Measurements from ENCODE around the gene ICE1.

Gene ICE1

DNA sequence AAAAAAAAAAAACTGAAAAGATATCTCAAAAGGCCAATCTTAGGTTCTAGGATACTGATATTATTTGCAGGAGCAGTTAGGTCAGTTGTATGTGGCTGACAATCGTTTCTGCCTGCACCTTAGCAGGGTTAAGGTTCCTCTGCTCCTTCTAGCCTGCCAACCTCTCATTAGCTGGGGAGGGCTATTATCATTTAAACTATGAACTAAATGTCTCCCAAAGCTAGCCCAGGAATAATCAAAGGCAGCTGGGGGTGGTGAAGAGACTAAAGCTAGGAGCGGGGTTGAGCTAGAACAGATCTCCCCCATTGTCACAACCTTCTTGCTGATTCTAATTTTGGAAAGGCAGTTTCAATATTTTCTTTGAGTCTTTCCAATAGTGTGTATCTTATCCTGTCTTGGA is 99.9 kb downstream of the ICE1 start:
- H4K8ac ChIP-seq (ENCODE audit: low read length): no peak overlapping the region
- no peaks in the 10 kb centered on the region for H3K4me1 ChIP-seq (ENCODE audit: control insufficient read depth, insufficient read depth, low read depth, low read length)
- no peak overlapping the region for H2AK5ac ChIP-seq (ENCODE audit: low read length, severe bottlenecking)
- no peak overlapping the region for H3K18ac ChIP-seq (ENCODE audit: low read depth in 1 of 2, low read length in 2 of 2)
- H3K79me1 ChIP-seq (replicated peaks; ENCODE audit: low read length, poor library complexity, severe bottlenecking): no peaks in the 10 kb centered on the region
- H3K23ac ChIP-seq (ENCODE audit: low read length in 2 of 2): no peak overlapping the region
- no peak for DNase-seq
- no peak overlapping the region for H2AFZ ChIP-seq (ENCODE audit: low read depth, low read length)
- no peaks in the 10 kb centered on the region for H3K9me3 ChIP-seq (ENCODE audit: control insufficient read depth, low read length)
- H4K91ac ChIP-seq (ENCODE audit: low read length): no peak overlapping the region
- no peak overlapping the region for H2BK12ac ChIP-seq (ENCODE audit: low read length in 2 of 2)
- H2BK5ac ChIP-seq (ENCODE audit: low read depth, low read length, poor library complexity, severe bottlenecking): no peak overlapping the region
- no peaks in the 10 kb centered on the region for H3K36me3 ChIP-seq (ENCODE audit: control insufficient read depth in 1 of 2, insufficient read depth in 2 of 2, low read depth in 1 of 2, low read length in 2 of 2)
- no peak overlapping the region for H3K4me3 ChIP-seq (ENCODE audit: insufficient read depth in 1 of 2, low read depth in 1 of 2, low read length in 2 of 2)
- H3K14ac ChIP-seq (ENCODE audit: low read length in 2 of 2): no peak overlapping the region
- no peak overlapping the region for H3K4me2 ChIP-seq (ENCODE audit: low read length, poor library complexity, severe bottlenecking)
- no peak overlapping the region for H3K4ac ChIP-seq (ENCODE audit: low read depth in 1 of 2, low read length in 2 of 2)
- H2BK15ac ChIP-seq (ENCODE audit: low read depth, poor library complexity, severe bottlenecking): no peak overlapping the region
- no peak overlapping the region for H2BK120ac ChIP-seq (ENCODE audit: low read depth, low read length)
- H3K27me3 ChIP-seq (ENCODE audit: control insufficient read depth in 1 of 2, insufficient read depth in 1 of 2, low read length in 2 of 2): no peaks in the 10 kb centered on the region
- H3K9ac ChIP-seq (ENCODE audit: low read length): no peak overlapping the region
- no peak overlapping the region for H3K27ac ChIP-seq (ENCODE audit: low read length, poor library complexity, severe bottlenecking)
- WGBS: 67% methylated on average over 2 of the region's 2 CpGs

- WGBS: 75% methylated on average over 6 of the region's 6 CpGs
- no peaks in the 10 kb centered on the region for H3K9me3 ChIP-seq (ENCODE audit: control insufficient read depth, low read length)
- H3K27me3 ChIP-seq (ENCODE audit: control insufficient read depth in 1 of 2, insufficient read depth in 1 of 2, low read length in 2 of 2): no peaks in the 10 kb centered on the region
- no peak overlapping the region for H3K27ac ChIP-seq (ENCODE audit: low read length, poor library complexity, severe bottlenecking)
- H3K4me3 ChIP-seq (ENCODE audit: insufficient read depth in 1 of 2, low read depth in 1 of 2, low read length in 2 of 2): no peak overlapping the region
- H3K18ac ChIP-seq (ENCODE audit: low read depth in 1 of 2, low read length in 2 of 2): no peak overlapping the region
- no peak overlapping the region for H4K8ac ChIP-seq (ENCODE audit: low read length)
- no peak overlapping the region for H3K4me2 ChIP-seq (ENCODE audit: low read length, poor library complexity, severe bottlenecking)
- no peaks in the 10 kb centered on the region for H3K4me1 ChIP-seq (ENCODE audit: control insufficient read depth, insufficient read depth, low read depth, low read length)
- no peak overlapping the region for H2BK12ac ChIP-seq (ENCODE audit: low read length in 2 of 2)
- H3K9ac ChIP-seq (ENCODE audit: low read length): no peak overlapping the region
- no peak overlapping the region for H3K4ac ChIP-seq (ENCODE audit: low read depth in 1 of 2, low read length in 2 of 2)
- H2AFZ ChIP-seq (ENCODE audit: low read depth, low read length): no peak overlapping the region
- H2AK5ac ChIP-seq (ENCODE audit: low read length, severe bottlenecking): no peak overlapping the region
- peak; percentile 12 for DNase-seq
- no peak overlapping the region for H2BK120ac ChIP-seq (ENCODE audit: low read depth, low read length)
- H3K23ac ChIP-seq (ENCODE audit: low read length in 2 of 2): no peak overlapping the region
- H3K14ac ChIP-seq (ENCODE audit: low read length in 2 of 2): no peak overlapping the region
- H2BK15ac ChIP-seq (ENCODE audit: low read depth, poor library complexity, severe bottlenecking): no peak overlapping the region
- no peaks in the 10 kb centered on the region for H3K36me3 ChIP-seq (ENCODE audit: control insufficient read depth in 1 of 2, insufficient read depth in 2 of 2, low read depth in 1 of 2, low read length in 2 of 2)
- H4K91ac ChIP-seq (ENCODE audit: low read length): no peak overlapping the region
- no peaks in the 10 kb centered on the region for H3K79me1 ChIP-seq (replicated peaks; ENCODE audit: low read length, poor library complexity, severe bottlenecking)
- H2BK5ac ChIP-seq (ENCODE audit: low read depth, low read length, poor library complexity, severe bottlenecking): no peak overlapping the region
Measured at GRCh38 chr5:5523066-5523505, 100.6 kb downstream of the ICE1 start.

- Histone ChIP-seq H2AK5ac (ENCODE audit: low read length, severe bottlenecking) (no peak overlapping the region), H4K8ac (ENCODE audit: low read length) (no peak overlapping the region), H3K14ac (ENCODE audit: low read length in 2 of 2) (no peak overlapping the region), H3K4me3 (ENCODE audit: insufficient read depth in 1 of 2, low read depth in 1 of 2, low read length in 2 of 2) (no peak overlapping the region), H3K9me3 (ENCODE audit: control insufficient read depth, low read length) (no peaks in the 10 kb centered on the region), H3K9ac (ENCODE audit: low read length) (no peak overlapping the region), H3K4me1 (ENCODE audit: control insufficient read depth, insufficient read depth, low read depth, low read length) (no peaks in the 10 kb centered on the region), H3K4ac (ENCODE audit: low read depth in 1 of 2, low read length in 2 of 2) (no peak overlapping the region), H2AFZ (ENCODE audit: low read depth, low read length) (no peak overlapping the region), H3K4me2 (ENCODE audit: low read length, poor library complexity, severe bottlenecking) (no peak overlapping the region), H3K23ac (ENCODE audit: low read length in 2 of 2) (no peak overlapping the region), H3K27ac (ENCODE audit: low read length, poor library complexity, severe bottlenecking) (no peak overlapping the region), H2BK15ac (ENCODE audit: low read depth, poor library complexity, severe bottlenecking) (no peak overlapping the region), H3K79me1 (replicated peaks; ENCODE audit: low read length, poor library complexity, severe bottlenecking) (no peaks in the 10 kb centered on the region), H3K36me3 (ENCODE audit: control insufficient read depth in 1 of 2, insufficient read depth in 2 of 2, low read depth in 1 of 2, low read length in 2 of 2) (no peaks in the 10 kb centered on the region), H3K27me3 (ENCODE audit: control insufficient read depth in 1 of 2, insufficient read depth in 1 of 2, low read length in 2 of 2) (no peaks in the 10 kb centered on the region), H2BK5ac (ENCODE audit: low read depth, low read length, poor library complexity, severe bottlenecking) (no peak overlapping the region), H4K91ac (ENCODE audit: low read length) (no peak overlapping the region), H3K18ac (ENCODE audit: low read depth in 1 of 2, low read length in 2 of 2) (no peak overlapping the region), H2BK12ac (ENCODE audit: low read length in 2 of 2) (no peak overlapping the region), H2BK120ac (ENCODE audit: low read depth, low read length) (no peak overlapping the region)
- DNase-seq: no peak
- 64% methylated on average over 3 of the region's 3 CpGs for WGBS
Measured at GRCh38 chr5:5524327-5524726, 101.8 kb downstream of the ICE1 start.

DNA sequence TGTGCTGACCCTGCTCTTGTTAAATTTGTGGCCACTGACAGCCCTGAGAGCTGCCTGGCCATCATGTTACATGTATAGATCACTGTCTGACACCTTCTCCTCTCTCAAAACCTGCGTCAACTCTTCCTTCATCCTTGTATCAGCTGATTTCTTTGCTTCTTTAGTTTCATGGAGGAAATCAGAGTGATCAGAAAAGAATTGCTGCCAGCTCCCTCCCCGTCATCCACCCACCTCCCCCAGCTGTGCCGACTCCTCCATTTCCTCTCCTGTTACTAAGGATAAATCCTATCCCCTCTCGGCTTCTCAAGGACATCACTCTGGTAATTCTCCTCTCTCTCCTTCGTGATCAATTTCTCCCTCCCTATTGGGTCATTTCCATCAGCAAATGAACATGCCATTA is 108.9 kb downstream of the ICE1 start:
- H2BK120ac ChIP-seq (ENCODE audit: low read depth, low read length): no peak overlapping the region
- H3K4me3 ChIP-seq (ENCODE audit: insufficient read depth in 1 of 2, low read depth in 1 of 2, low read length in 2 of 2): no peak overlapping the region
- H3K4ac ChIP-seq (ENCODE audit: low read depth in 1 of 2, low read length in 2 of 2): no peak overlapping the region
- no peak overlapping the region for H3K27ac ChIP-seq (ENCODE audit: low read length, poor library complexity, severe bottlenecking)
- no peak overlapping the region for H3K23ac ChIP-seq (ENCODE audit: low read length in 2 of 2)
- H3K9ac ChIP-seq (ENCODE audit: low read length): no peak overlapping the region
- H2BK15ac ChIP-seq (ENCODE audit: low read depth, poor library complexity, severe bottlenecking): no peak overlapping the region
- 65% methylated on average over 5 of the region's 5 CpGs for whole genome bisulfite sequencing
- H3K4me1 ChIP-seq (ENCODE audit: control insufficient read depth, insufficient read depth, low read depth, low read length): no peaks in the 10 kb centered on the region
- H2BK12ac ChIP-seq (ENCODE audit: low read length in 2 of 2): no peak overlapping the region
- H3K79me1 ChIP-seq (replicated peaks; ENCODE audit: low read length, poor library complexity, severe bottlenecking): no peaks in the 10 kb centered on the region
- H3K27me3 ChIP-seq (ENCODE audit: control insufficient read depth in 1 of 2, insufficient read depth in 1 of 2, low read length in 2 of 2): no peaks in the 10 kb centered on the region
- no peak overlapping the region for H3K4me2 ChIP-seq (ENCODE audit: low read length, poor library complexity, severe bottlenecking)
- H3K18ac ChIP-seq (ENCODE audit: low read depth in 1 of 2, low read length in 2 of 2): no peak overlapping the region
- no peak overlapping the region for H2BK5ac ChIP-seq (ENCODE audit: low read depth, low read length, poor library complexity, severe bottlenecking)
- no peak overlapping the region for H2AK5ac ChIP-seq (ENCODE audit: low read length, severe bottlenecking)
- H4K91ac ChIP-seq (ENCODE audit: low read length): no peak overlapping the region
- no peak for DNase-seq
- H3K9me3 ChIP-seq (ENCODE audit: control insufficient read depth, low read length): no peaks in the 10 kb centered on the region
- no peak overlapping the region for H2AFZ ChIP-seq (ENCODE audit: low read depth, low read length)
- H3K36me3 ChIP-seq (ENCODE audit: control insufficient read depth in 1 of 2, insufficient read depth in 2 of 2, low read depth in 1 of 2, low read length in 2 of 2): no peaks in the 10 kb centered on the region
- no peak overlapping the region for H4K8ac ChIP-seq (ENCODE audit: low read length)
- no peak overlapping the region for H3K14ac ChIP-seq (ENCODE audit: low read length in 2 of 2)
